K562 (cell line): ENCODE measurements around the gene TKTL1. TPM values are rescaled to one million over a fixed set of nuclear protein-coding genes. Genes with fewer than 3 reads are reported as not detected.
A peak's percentile ranks its signal among the peaks of the same experiment; 100 is the strongest.

ENCODE experiments used
- ATAC-seq: fragments of 200-7000 bp; cut with Tn5 transposase; 3 replicates; pipeline ENCODE4 v1.9.1; 2020; ENCODE audit warnings: moderate library complexity
- BruUV-seq: library from RNA; stranded (reverse); fragments of 400-500 nt; replicated peaks from 2 replicates; lab custom pipeline; 2021; lab: Mats Ljungman, UMichigan
- CTCF ChIA-PET: fragments of 300-600 bp; formaldehyde crosslinking; extraction: SDS; loops from one replicate; lab custom pipeline; 2021; ENCODE audit warnings: low intra/inter-chr PET ratio; lab: Yijun Ruan, JAX
- POLR2A ChIA-PET: fragments of 300-600, 350-650 bp; sonication (Branson Sonifier 250); formaldehyde crosslinking; extraction: SDS; loops from one replicate; lab custom pipeline; 2021; ENCODE audit warnings: antibody characterized with exemption, inconsistent platforms; lab: Yijun Ruan, JAX
- DNase-seq, 4 experiments: peaks; one replicate each; pipeline versions ENCODE4 v3.0.0 to v3.0.0-alpha.2; 2011 to 2018; ENCODE audit warnings: low spot score in 3 of 4, mixed read lengths in 3 of 4; ENCODE audit errors: extremely low read depth in 1 of 4
- FAIRE-seq: peaks from 2 replicates; lab custom pipeline; 2011; peaks lifted over from hg19 to GRCh38; lab: Jason Lieb, UNC
- H2AFZ ChIP-seq: 2 replicates; pipeline ENCODE4 v1.6.0; 2011; ENCODE audit warnings: low read depth, low read length, control low read depth, inconsistent platforms
- H3K27ac ChIP-seq: fragments of 200-600 bp; 3 replicates; pipeline ENCODE4 v1.8.0; 2011; ENCODE audit warnings: low read depth, mild to moderate bottlenecking, control low read depth, inconsistent platforms, low read length, moderate library complexity, mixed read lengths; ENCODE audit errors: extremely low read depth
- H3K27me3 ChIP-seq, 2 experiments: fragments of 300-600 bp in 1 of 2; 2 replicates in 1 of 2; 3 replicates in 1 of 2; pipeline versions ENCODE4 v1.6.0 to v1.8.0; 2011; ENCODE audit warnings: inconsistent platforms in 2 of 2, low read length in 2 of 2, mild to moderate bottlenecking in 1 of 2, mixed read lengths in 1 of 2, moderate library complexity in 1 of 2; ENCODE audit not compliant: control insufficient read depth in 2 of 2, insufficient read depth in 2 of 2
- H3K36me3 ChIP-seq: fragments of 300-600 bp; 3 replicates; pipeline ENCODE4 v1.8.0; 2011; ENCODE audit warnings: mild to moderate bottlenecking, low read length, inconsistent platforms; ENCODE audit not compliant: control insufficient read depth, insufficient read depth
- H3K4me1 ChIP-seq, 2 experiments: fragments of 200-600 bp in 1 of 2; replicated peaks in 1 of 2; 2 replicates in 1 of 2; 3 replicates in 1 of 2; pipeline versions ENCODE4 v1.5.1 to v1.8.0; 2011; ENCODE audit warnings: inconsistent platforms in 2 of 2, low read length in 2 of 2, mild to moderate bottlenecking in 1 of 2, mixed read lengths in 1 of 2, moderate library complexity in 1 of 2; ENCODE audit not compliant: control insufficient read depth in 2 of 2, insufficient read depth in 2 of 2
- H3K4me2 ChIP-seq: 2 replicates; pipeline ENCODE4 v1.6.1; 2011; ENCODE audit warnings: low read length, control low read depth, inconsistent platforms, mixed read lengths; ENCODE audit not compliant: insufficient read depth
- H3K4me3 ChIP-seq: fragments of 200-600 bp; sonication (generic), shearing (Covaris generic); 2 replicates; pipeline ENCODE4 v1.5.1; 2016; ENCODE audit warnings: control low read depth, inconsistent platforms
- H3K79me2 ChIP-seq: fragments of 200-600 bp; 3 replicates; pipeline ENCODE4 v1.8.0; 2011; ENCODE audit warnings: low read length, inconsistent platforms; ENCODE audit not compliant: control insufficient read depth, insufficient read depth
- H3K9ac ChIP-seq, 2 experiments: 2 replicates each; pipeline versions ENCODE4 v1.6.0 to v1.6.1; 2011; ENCODE audit warnings: low read depth in 2 of 2, low read length in 2 of 2, control low read depth in 1 of 2, inconsistent platforms in 1 of 2, mild to moderate bottlenecking in 1 of 2, mixed read lengths in 1 of 2; ENCODE audit not compliant: insufficient read depth in 1 of 2
- H3K9me1 ChIP-seq: one replicate; pipeline ENCODE4 v1.6.0; 2011; ENCODE audit warnings: inconsistent platforms, mild to moderate bottlenecking, low read length, moderate library complexity; ENCODE audit not compliant: control insufficient read depth, insufficient read depth
- H3K9me3 ChIP-seq: replicated peaks from 2 replicates; pipeline ENCODE4 v1.5.1; 2011; ENCODE audit warnings: low read depth, low read length, inconsistent platforms; ENCODE audit not compliant: control insufficient read depth, insufficient read depth
- H4K20me1 ChIP-seq: replicated peaks from 2 replicates; pipeline ENCODE4 v1.6.1; 2011; ENCODE audit warnings: low read length, inconsistent platforms, mixed read lengths; ENCODE audit not compliant: control insufficient read depth, insufficient read depth
- ILF3 ChIP-seq: fragments of 450-650 bp; IDR thresholded peaks from 2 replicates; pipeline ENCODE4 v1.6.1; 2018; ENCODE audit warnings: antibody characterized with exemption, mild to moderate bottlenecking, moderate library complexity, borderline replicate concordance
- KAT7 ChIP-seq: sonication (generic); formaldehyde crosslinking; IDR thresholded peaks from 2 replicates; pipeline ENCODE4 v1.8.0; 2022; ENCODE audit warnings: missing genetic modification reagents, mild to moderate bottlenecking, borderline replicate concordance
- POLR2A ChIP-seq: fragments of 450-650 bp; conservative IDR thresholded peaks from 2 replicates; pipeline ENCODE4 v1.6.1; 2016
- POLR2G ChIP-seq: fragments of 200-400 bp; formaldehyde crosslinking; IDR thresholded peaks from 2 replicates; pipeline ENCODE4 v1.6.1; 2017; ENCODE audit warnings: low read depth, mild to moderate bottlenecking, antibody characterized with exemption, low read length, moderate library complexity
- RBFOX2 ChIP-seq: fragments of 200-400 bp; formaldehyde crosslinking; IDR thresholded peaks from 2 replicates; pipeline ENCODE4 v1.6.1; 2017; ENCODE audit warnings: low read depth, mild to moderate bottlenecking, low read length, moderate library complexity
- WGBS: fragments of 100-300 bp; shearing (Covaris generic); methylation state at CpG from one replicate; pipeline ENCODE4 v1.1.6; 2016; ENCODE audit warnings: low coverage, mixed read lengths; ENCODE audit not compliant: insufficient coverage; ENCODE audit errors: missing lambda C conversion rate; 5-methylcytosine and 5-hydroxymethylcytosine counted together
- in situ Hi-C: fragments of 300-500 bp; cut with MboI; formaldehyde crosslinking; loops from 4 replicates; pipeline ENCODE4 v1.15.0; 2018; ENCODE audit warnings: inconsistent platforms, mixed read lengths
- intact Hi-C: fragments of 100-400 bp; cut with micrococcal nuclease; formaldehyde crosslinking; loops from 2 replicates; pipeline ENCODE4 v1.14.2; 2022
- polyA plus RNA-seq, 8 experiments: library from polyadenylated mRNA; depleted of rRNA in 4 of 8; stranded (reverse) in 5 of 8; unstranded in 3 of 8; fragments of >200 nt; fragmentation: Nextera tagmentation in 2 of 8; fragmentation: Illumina TruSeq in 1 of 8; extraction: Ambion mirVana in 2 of 8; extraction: Trizol in 1 of 8; gene quantifications; 2 replicates each; pipeline versions ENCODE4 v1.2.1 to v1.2.3, GENCODE V29; 2011 to 2014; ENCODE audit warnings: inconsistent platforms in 1 of 8, missing spikeins in 1 of 8
- total RNA-seq, 7 experiments: library from RNA; depleted of rRNA in 6 of 7; stranded (reverse); fragments of >200 nt in 6 of 7; fragmentation: Illumina TruSeq in 2 of 7; extraction: Trizol in 2 of 7; gene quantifications; 2 replicates each; pipeline versions ENCODE4 v1.2.1 to v1.2.3, GENCODE V29; 2011 to 2021; ENCODE audit warnings: low replicate concordance in 1 of 7
- TF ChIP-seq, protein P1 (sequence below): sonication (generic); formaldehyde crosslinking; IDR thresholded peaks from 2 replicates; pipeline ENCODE4 v1.9.0; 2022; ENCODE audit warnings: mild to moderate bottlenecking, missing genetic modification reagents

TKTL1 gene
- total and polyA plus RNA-seq, 9 of the 15 experiments (the other 6 are each of a cell fraction or from before 2014, with no cell fraction given) = 0.18 to 0.71 (median 0.38) TPM

DNA sequence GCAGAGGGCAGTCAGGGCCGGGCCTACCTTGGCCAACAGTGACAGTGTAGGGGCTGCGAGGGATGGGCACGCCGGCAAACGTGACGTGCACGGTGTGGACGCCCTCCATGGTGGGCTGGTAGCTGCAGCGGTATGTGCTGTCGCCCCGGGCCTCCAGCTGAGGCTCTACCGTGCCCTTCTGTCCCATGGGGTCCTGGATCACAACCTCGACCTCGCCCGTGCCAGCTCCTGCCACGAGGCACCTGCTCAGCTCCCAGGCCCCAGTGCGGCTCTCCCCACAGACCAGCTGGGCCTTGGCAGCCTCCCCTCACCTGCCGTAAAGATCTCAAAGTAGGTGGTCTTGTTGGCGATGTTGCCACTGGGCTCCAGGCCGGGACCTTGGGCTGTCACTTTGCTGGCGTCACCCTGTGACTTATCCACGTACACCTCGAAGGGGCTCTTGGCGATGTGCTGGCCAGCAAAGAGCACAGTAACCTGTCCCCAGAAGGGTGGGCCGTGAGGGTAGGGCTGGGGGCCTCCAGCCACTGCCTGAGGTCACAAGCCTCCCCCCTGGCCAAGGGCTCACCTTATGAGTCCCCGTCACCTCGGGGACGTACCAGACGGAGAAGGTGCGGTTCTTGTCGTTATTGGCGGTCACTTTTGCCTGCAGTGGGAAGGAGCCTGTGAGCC lies 70.5 kb downstream of the TKTL1 start:
- Histone ChIP-seq H3K4me2 (no peak overlapping the region), H2AFZ (no peak overlapping the region), H3K9me1 (no peaks in the 10 kb centered on the region), H4K20me1 (no peaks in the 10 kb centered on the region; the same call in 1 of the 2 replicates), H3K9me3 (no peaks in the 10 kb centered on the region), H3K27me3 (no peaks in the 10 kb centered on the region), H3K27ac (no peak overlapping the region), H3K79me2 (peaks cover 61% of the 10 kb centered on the region), H3K4me3 (no peak overlapping the region), H3K36me3 (peaks cover 74% of the 10 kb centered on the region; the same call in 2 of the 3 replicates), H3K9ac (peak overlapping the region in 1 of 2 experiments; percentile 26; a peak in 1 of 4 replicates), H3K4me1 (peaks cover 10 to 61% of the 10 kb centered on the region in 2 experiments)
- in situ Hi-C loops = no loop called here
- BruUV-seq = no TSS peak
- ATAC-seq = no peak
- DNase-seq = no peak
- ChIA-PET POLR2A (interaction anchor here (0.7 to 1.2 kb wide), 3 partner anchors 9 to 17 kb away, joined by 3 to 4 read pairs (median 3); no protein-coding TSS in a partner anchor), CTCF (no interaction called here)
- intact Hi-C loops = no loop called here
- TF ChIP-seq RBFOX2 (peak; percentile 75), KAT7 (CRISPR knock-in tag) (0 out of 2 replicates have a peak, but pooled peaks have one; percentile 44), ILF3 (no peak), POLR2A (0 out of 2 replicates have a peak, but pooled peaks have one; percentile 27), POLR2G (peak; percentile 58)
- TF ChIP-seq, protein P1, sequence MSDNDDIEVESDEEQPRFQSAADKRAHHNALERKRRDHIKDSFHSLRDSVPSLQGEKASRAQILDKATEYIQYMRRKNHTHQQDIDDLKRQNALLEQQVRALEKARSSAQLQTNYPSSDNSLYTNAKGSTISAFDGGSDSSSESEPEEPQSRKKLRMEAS = peak; percentile 17; the same call in 1 of the 2 replicates
- no peak for FAIRE-seq
- 95% methylated on average over 13 of the region's 32 CpGs for WGBS
